Central memory CD4-positive, alpha-beta T cell (primary cell): ENCODE data around the gene SETD4.

ENCODE experiments used
- DNase-seq: peaks from one replicate; pipeline ENCODE4 v3.0.0; 2022

The SETD4 gene

DNA sequence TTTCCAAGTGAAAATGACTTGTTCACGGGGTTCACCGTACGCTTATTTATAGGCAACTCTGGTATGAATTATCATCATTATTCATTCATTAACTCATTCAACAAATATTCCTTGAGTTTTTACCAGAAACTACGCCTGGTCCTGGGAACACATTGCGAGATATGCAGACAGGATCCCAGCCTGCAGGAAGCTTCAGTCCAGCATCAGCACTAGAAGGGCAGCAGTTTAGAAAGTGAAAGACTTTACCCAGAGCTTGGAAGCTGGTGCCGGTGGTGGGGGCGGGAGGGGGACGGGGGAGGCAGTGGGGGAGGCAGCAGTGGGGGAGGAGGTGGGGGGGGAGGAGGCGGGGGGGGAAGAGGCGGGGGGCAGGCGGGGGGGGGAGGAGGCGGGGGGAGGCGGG, 55.9 kb downstream of the SETD4 start:
- DNase-seq: no peak

GRCh38 chr21:36003776-36004175, 56.5 kb downstream of the SETD4 start:
- no peak for DNase-seq

DNA sequence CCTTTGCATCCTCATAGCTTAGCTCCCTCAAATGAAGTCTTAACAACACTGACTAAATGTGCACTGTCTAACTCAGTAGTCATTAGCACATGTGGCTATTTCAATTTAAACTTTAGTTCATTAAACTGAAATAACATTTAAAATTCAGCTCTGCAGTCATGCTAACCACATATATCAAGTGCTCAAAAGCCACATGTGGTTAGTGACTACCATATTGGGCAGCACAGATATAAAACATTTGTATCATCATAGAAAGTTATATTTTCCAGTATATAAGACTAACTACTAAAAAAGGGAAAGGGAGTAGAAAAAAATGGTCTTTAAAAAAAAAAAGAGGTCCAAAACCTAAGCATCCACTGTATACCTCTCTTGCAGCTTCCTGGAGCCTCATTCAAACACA, 64.1 kb downstream of the SETD4 start:
- DNase-seq: no peak

- no peak for DNase-seq
Measured at GRCh38 chr21:35995522-35996088, 64.7 kb downstream of the SETD4 start.

- no peak for DNase-seq
Measured at GRCh38 chr21:35994613-35995012, 65.7 kb downstream of the SETD4 start.

GRCh38 chr21:35993875-35994490, 66.3 kb downstream of the SETD4 start:
- DNase-seq: no peak

GRCh38 chr21:35991131-35991530, 69.2 kb downstream of the SETD4 start:
- DNase-seq: no peak

- no peak for DNase-seq
Measured at GRCh38 chr21:35990609-35991008, 69.7 kb downstream of the SETD4 start.

DNA sequence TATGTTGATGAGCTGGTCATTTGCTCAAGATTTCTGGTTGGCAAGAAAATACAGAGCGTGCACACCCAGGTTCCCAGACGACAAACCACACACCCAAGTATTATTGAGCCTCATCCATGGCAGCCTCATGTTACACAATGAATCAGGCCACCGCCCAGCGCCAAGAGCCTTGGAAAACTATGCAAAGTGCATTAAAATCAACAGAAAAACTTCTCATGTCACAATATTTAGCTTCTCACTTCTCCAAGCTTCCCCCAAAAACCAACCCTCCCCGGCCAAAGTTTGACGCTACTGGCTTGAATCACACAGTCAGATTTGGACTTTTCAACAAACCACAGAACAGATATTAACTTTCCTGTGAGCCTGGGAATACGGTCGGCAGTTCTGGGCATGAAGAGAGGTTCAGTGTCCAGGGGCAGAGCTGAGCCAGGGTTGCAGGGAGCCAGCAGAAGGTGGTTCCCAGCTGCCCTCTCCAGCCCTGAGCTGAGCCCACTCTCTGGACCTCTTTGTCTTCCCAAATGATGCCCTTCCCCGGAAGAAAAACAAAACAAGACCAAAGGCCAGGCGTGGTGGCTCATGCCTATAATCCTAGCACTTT, 71.1 kb downstream of the SETD4 start:
- no peak for DNase-seq

- no peak for DNase-seq
Measured at GRCh38 chr21:35988416-35989137, 71.7 kb downstream of the SETD4 start.

GRCh38 chr21:35987475-35987874, 72.9 kb downstream of the SETD4 start:
- DNase-seq: no peak

GRCh38 chr21:35984654-35985361, 75.5 kb downstream of the SETD4 start:
- no peak for DNase-seq
